Stomach (tissue), 9 donors: ENCODE measurements around the gene NLGN1. TPM values are rescaled to one million over a fixed set of nuclear protein-coding genes. Genes with fewer than 3 reads are reported as not detected.
"Not testable (repeated sequence)": the region's sequence is repeated elsewhere in the genome, so short reads cannot be mapped to it uniquely, and the experiment has no call there.

Experiments
- DNase-seq, 2 donors: peaks; one replicate each; pipeline versions ENCODE4 v3.0.0 to v3.0.0-alpha.2; 2013 to 2019
- H3K27ac ChIP-seq, 5 donors: fragments of 200-600 bp in 4 of 5; sonication (generic) in 4 of 5; one replicate each; pipeline ENCODE4 v1.5.1; 2013 to 2019; ENCODE audit warnings: mild to moderate bottlenecking in 1 of 5, moderate library complexity in 1 of 5
- H3K27me3 ChIP-seq, 3 donors: fragments of 200-600 bp; sonication (generic); one replicate each; pipeline ENCODE4 v1.5.1; 2017 to 2019; ENCODE audit warnings: mixed run types in 1 of 3
- H3K36me3 ChIP-seq, 4 donors: fragments of 200-600 bp; sonication (generic); 1 replicate in 3 of 4; 2 replicates in 1 of 4; pipeline ENCODE4 v1.5.1; 2016 to 2019
- H3K4me1 ChIP-seq, 4 donors: fragments of 200-600 bp; sonication (generic); one replicate each; pipeline ENCODE4 v1.5.1; 2016 to 2019
- H3K4me3 ChIP-seq, 4 donors: fragments of 200-600 bp; sonication (generic) in 3 of 4; one replicate each; pipeline ENCODE4 v1.5.1; 2016 to 2019; ENCODE audit warnings: mild to moderate bottlenecking in 1 of 4
- H3K9me3 ChIP-seq, 4 donors: fragments of 200-600 bp; sonication (generic); one replicate each; pipeline ENCODE4 v1.5.1; 2016 to 2019
- EP300 ChIP-seq: sonication (generic); formaldehyde crosslinking; IDR thresholded peaks from one replicate; pipeline ENCODE4 v1.6.1; 2017; ENCODE audit warnings: antibody characterized with exemption
- POLR2A ChIP-seq, 4 donors: fragments of 450-650 bp; IDR thresholded peaks; one replicate each; pipeline ENCODE4 v1.6.1; 2016; ENCODE audit warnings: antibody characterized with exemption in 4 of 4, control low read depth in 2 of 4, mild to moderate bottlenecking in 1 of 4, moderate library complexity in 1 of 4
- POLR2AphosphoS5 ChIP-seq, 3 donors: sonication (generic); formaldehyde crosslinking; IDR thresholded peaks; one replicate each; pipeline ENCODE4 v1.6.1; 2016; ENCODE audit warnings: antibody characterized with exemption in 3 of 3
- WGBS, 5 donors: extraction: QIAGEN DNeasy Blood & Tissue Kit in 3 of 5; methylation state at CpG; one replicate each; pipeline versions ENCODE4 v1.1.5 to v1.1.7; 2013 to 2018; 5-methylcytosine and 5-hydroxymethylcytosine counted together
- intact Hi-C: fragments of 100-400 bp; cut with DNase I; formaldehyde crosslinking; loops from one replicate; pipeline ENCODE4 v1.15.1; 2023; ENCODE audit warnings: low total_unique reads
- polyA plus RNA-seq, 3 donors: library from polyadenylated mRNA; stranded (reverse); fragments of 200-250 nt; gene quantifications; one replicate each; pipeline ENCODE4 v1.2.3, GENCODE V29; 2013
- total RNA-seq, 5 donors: library from RNA; depleted of rRNA; stranded (reverse); fragments of >200 nt; gene quantifications; one replicate each; pipeline versions ENCODE4 v1.1.0 to v1.2.3, GENCODE V29; 2014 to 2016
- TF ChIP-seq, protein P1 (sequence below), 7 experiments: fragments of 450-650 bp in 4 of 7; fragments of 200-600 bp in 3 of 7; sonication (generic) in 3 of 7; IDR thresholded peaks; one replicate each; pipeline ENCODE4 v1.5.1; 2016 to 2019; ENCODE audit warnings: antibody characterized with exemption in 7 of 7, control low read depth in 2 of 7, mild to moderate bottlenecking in 1 of 7
- donor health status: healthy with polysubstance abuse.
- donor health status: Bipolar disorder and iron deficiency.
- donor health status: healthy.

NLGN1 gene
- total and polyA plus RNA-seq, 8 donors: 0.15 to 45.2 (median 4.8) TPM; not detected in 1

DNA sequence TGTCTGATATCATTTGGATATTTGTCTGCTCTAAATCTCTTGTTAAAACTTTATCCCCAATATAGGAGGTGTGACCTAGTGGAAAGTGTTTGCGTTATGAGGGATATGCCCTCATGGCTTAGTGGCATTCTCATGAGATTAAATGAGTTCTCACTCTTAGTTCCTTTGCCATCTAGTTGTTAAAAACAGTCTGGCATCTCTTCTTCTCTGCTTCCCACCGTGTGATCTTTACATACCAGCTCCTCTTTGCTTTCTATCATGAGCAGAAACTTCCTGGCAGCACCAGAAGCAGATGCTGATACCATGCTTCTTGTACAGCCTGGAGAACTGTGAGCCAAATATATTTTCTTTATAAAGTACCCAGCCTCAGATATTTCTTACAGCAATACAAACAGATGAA is 33.0 kb downstream of the NLGN1 start:
- H3K4me1 ChIP-seq: no peaks in the 10 kb centered on the region
- H3K4me3 ChIP-seq: no peak overlapping the region
- no peak for DNase-seq
- peaks cover 0 to 17% (median 6%) of the 10 kb centered on the region in 4 donors for H3K9me3 ChIP-seq
- H3K27ac ChIP-seq: no peak overlapping the region
- 67 to 81% (median 73%) methylated on average over 2 of the region's 2 CpGs for WGBS, 5 donors
- H3K27me3 ChIP-seq: no peaks in the 10 kb centered on the region
- intact Hi-C loops: no loop called here
- no peak for TF ChIP-seq EP300
- TF ChIP-seq POLR2AphosphoS5 (IDR thresholded peaks at IDR 0.05): no peak
- no peak for TF ChIP-seq POLR2A (IDR thresholded peaks at IDR 0.05)
- TF ChIP-seq, protein P1, sequence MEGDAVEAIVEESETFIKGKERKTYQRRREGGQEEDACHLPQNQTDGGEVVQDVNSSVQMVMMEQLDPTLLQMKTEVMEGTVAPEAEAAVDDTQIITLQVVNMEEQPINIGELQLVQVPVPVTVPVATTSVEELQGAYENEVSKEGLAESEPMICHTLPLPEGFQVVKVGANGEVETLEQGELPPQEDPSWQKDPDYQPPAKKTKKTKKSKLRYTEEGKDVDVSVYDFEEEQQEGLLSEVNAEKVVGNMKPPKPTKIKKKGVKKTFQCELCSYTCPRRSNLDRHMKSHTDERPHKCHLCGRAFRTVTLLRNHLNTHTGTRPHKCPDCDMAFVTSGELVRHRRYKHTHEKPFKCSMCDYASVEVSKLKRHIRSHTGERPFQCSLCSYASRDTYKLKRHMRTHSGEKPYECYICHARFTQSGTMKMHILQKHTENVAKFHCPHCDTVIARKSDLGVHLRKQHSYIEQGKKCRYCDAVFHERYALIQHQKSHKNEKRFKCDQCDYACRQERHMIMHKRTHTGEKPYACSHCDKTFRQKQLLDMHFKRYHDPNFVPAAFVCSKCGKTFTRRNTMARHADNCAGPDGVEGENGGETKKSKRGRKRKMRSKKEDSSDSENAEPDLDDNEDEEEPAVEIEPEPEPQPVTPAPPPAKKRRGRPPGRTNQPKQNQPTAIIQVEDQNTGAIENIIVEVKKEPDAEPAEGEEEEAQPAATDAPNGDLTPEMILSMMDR (IDR thresholded peaks at IDR 0.05): no peak
- no peaks in the 10 kb centered on the region for H3K36me3 ChIP-seq

DNA sequence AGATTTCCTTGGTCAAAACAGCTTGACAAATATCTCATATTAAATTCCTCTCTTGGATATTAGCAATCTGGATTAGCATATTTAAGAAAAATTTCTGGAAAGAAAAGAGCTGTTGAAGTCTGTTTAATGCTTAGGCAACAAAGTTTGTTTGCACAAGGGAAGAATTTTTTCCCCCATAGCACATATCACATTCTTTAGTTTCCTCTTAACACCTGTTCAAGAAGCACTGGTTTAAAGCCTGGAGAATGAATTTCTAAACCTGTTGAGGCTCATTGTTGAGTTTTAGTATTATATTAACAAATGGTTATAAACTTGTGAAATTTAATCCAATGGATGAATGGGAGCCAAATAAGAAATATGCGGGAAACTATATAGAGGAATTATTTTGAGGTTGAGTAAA is 41.5 kb downstream of the NLGN1 start:
- Histone ChIP-seq H3K4me3 (no peak overlapping the region), H3K9me3 (no peaks in the 10 kb centered on the region), H3K27me3 (no peaks in the 10 kb centered on the region), H3K27ac (no peak overlapping the region), H3K36me3 (no peaks in the 10 kb centered on the region), H3K4me1 (no peaks in the 10 kb centered on the region)
- DNase-seq: no peak
- WGBS, 5 donors: 86 to 98% (median 97%) methylated on average over 1 of the region's 1 CpG
- intact Hi-C loops: no loop called here
- TF ChIP-seq POLR2AphosphoS5 (IDR thresholded peaks at IDR 0.05) (no peak), EP300 (no peak), POLR2A (IDR thresholded peaks at IDR 0.05) (no peak)
- TF ChIP-seq, protein P1 (IDR thresholded peaks at IDR 0.05): no peak

DNA sequence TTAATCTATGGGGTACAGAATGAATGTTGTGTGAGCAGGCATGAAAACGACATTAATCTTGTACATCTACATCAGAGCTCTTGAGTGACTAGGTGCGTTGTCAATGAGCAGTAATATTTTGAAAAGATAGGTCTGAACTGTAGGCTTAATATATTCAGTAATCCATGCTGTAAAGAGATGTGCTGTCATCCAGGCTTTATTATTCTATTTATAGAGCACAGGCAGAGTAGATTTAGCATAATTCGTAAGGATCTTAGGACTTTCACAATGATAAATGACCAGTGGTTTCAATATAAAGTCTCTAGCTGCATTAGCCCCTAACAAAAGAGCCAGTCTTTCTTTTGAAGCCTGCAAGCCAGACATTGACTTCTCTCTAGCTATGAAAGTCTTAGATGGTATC is 43.0 kb downstream of the NLGN1 start:
- H3K4me3 ChIP-seq: no peak overlapping the region
- H3K4me1 ChIP-seq: no peaks in the 10 kb centered on the region
- H3K27ac ChIP-seq: no peak overlapping the region
- no peaks in the 10 kb centered on the region for H3K9me3 ChIP-seq
- DNase-seq: no peak
- H3K27me3 ChIP-seq: no peaks in the 10 kb centered on the region
- intact Hi-C loops: no loop called here
- no peak for TF ChIP-seq EP300
- TF ChIP-seq, protein P1 (IDR thresholded peaks at IDR 0.05): no peak
- TF ChIP-seq POLR2A (IDR thresholded peaks at IDR 0.05): no peak
- TF ChIP-seq POLR2AphosphoS5 (IDR thresholded peaks at IDR 0.05): no peak
- 79 to 88% (median 86%) methylated on average over 3 of the region's 3 CpGs for WGBS, 5 donors
- no peaks in the 10 kb centered on the region for H3K36me3 ChIP-seq

DNA sequence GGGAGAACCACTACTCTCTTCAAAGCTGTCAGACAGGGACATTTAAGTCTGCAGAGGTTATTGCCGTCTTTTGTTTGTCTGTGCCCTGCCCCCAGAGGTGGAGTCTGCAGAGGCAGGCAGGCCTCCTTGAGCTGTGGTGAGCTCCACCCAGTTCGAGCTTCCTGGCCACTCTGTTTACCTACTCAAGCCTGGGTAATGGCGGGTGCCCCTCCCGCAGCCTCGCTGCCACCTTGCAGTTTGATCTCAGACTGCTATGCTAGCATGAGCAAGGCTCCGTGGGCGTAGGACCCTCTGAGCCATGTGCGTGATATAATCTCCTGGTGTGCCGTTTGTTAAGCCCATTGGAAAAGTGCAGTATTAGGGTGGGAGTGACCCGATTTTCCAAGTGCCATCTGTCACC is 54.0 kb downstream of the NLGN1 start:
- H3K36me3 ChIP-seq, intact Hi-C loops, H3K4me1 ChIP-seq, H3K27ac ChIP-seq, H3K9me3 ChIP-seq, DNase-seq, H3K4me3 ChIP-seq, H3K27me3 ChIP-seq: not testable (repeated sequence)
- 92 to 96% (median 92%) methylated on average over 10 of the region's 10 CpGs for WGBS, 5 donors

DNA sequence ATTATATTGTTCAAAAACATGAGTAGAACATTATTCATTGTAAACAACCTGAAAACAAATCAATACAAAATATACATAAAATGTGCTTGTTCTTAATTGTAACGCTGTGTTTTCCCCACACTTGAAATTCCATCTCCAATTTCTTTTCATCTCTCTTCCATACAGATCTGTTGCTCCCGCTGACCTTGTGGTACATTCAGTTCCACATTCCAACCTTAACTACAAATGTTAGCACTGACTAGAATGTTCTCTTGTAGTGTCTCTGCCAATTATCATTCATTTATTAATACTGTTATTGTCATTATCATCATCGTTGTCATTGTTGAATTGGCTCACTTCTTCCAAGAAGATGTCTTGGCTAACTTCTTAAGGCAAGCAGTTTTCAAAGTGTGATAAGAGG is 65.7 kb downstream of the NLGN1 start:
- Histone ChIP-seq H3K4me3 (no peak overlapping the region), H3K4me1 (no peaks in the 10 kb centered on the region), H3K9me3 (no peaks in the 10 kb centered on the region), H3K27ac (no peak overlapping the region), H3K27me3 (no peaks in the 10 kb centered on the region), H3K36me3 (no peaks in the 10 kb centered on the region)
- TF ChIP-seq EP300: no peak
- no peak for TF ChIP-seq POLR2A (IDR thresholded peaks at IDR 0.05)
- no peak for TF ChIP-seq POLR2AphosphoS5 (IDR thresholded peaks at IDR 0.05)
- TF ChIP-seq, protein P1 (IDR thresholded peaks at IDR 0.05): no peak
- WGBS, 5 donors: 82 to 97% (median 91%) methylated on average over 3 of the region's 3 CpGs
- intact Hi-C loops: no loop called here
- no peak for DNase-seq
